Stomach (tissue), 4 donors: ENCODE data around the gene CERKL.

Experiments used
- CTCF ChIP-seq, 7 experiments: fragments of 450-650 bp in 4 of 7; fragments of 200-600 bp in 3 of 7; sonication (generic) in 3 of 7; IDR thresholded peaks; one replicate each; pipeline ENCODE4 v1.5.1; 2016 to 2019; ENCODE audit warnings: antibody characterized with exemption in 7 of 7, control low read depth in 2 of 7, mild to moderate bottlenecking in 1 of 7
- POLR2A ChIP-seq, 4 donors: fragments of 450-650 bp; IDR thresholded peaks; one replicate each; pipeline ENCODE4 v1.6.1; 2016; ENCODE audit warnings: antibody characterized with exemption in 4 of 4, control low read depth in 2 of 4, mild to moderate bottlenecking in 1 of 4, moderate library complexity in 1 of 4

GRCh38 chr2:181558371-181558770 lies 98.5 kb downstream of the CERKL start:
- TF ChIP-seq CTCF (IDR thresholded peaks at IDR 0.05) = no peak
- TF ChIP-seq POLR2A (IDR thresholded peaks at IDR 0.05) = no peak
